BE2C (cell line): ENCODE measurements around the gene MINDY1.

ENCODE experiments used
- DNase-seq: peaks from one replicate; pipeline ENCODE4 v3.0.0-alpha.2; 2020
- H3K27me3 ChIP-seq: fragments of 250-450 bp; sonication (Bioruptor Pico); 2 replicates; pipeline ENCODE4 v1.5.1; 2020; ENCODE audit warnings: mild to moderate bottlenecking
- H3K36me3 ChIP-seq: fragments of 250-450 bp; sonication (Bioruptor Pico); 2 replicates; pipeline ENCODE4 v1.5.1; 2020; ENCODE audit warnings: mild to moderate bottlenecking
- H3K4me1 ChIP-seq: fragments of 250-450 bp; sonication (Bioruptor Pico); 2 replicates; pipeline ENCODE4 v1.5.1; 2020
- H3K4me3 ChIP-seq: 2 replicates; pipeline ENCODE4 v1.5.1; 2011; ENCODE audit warnings: low read depth, low read length
- H3K9me3 ChIP-seq: fragments of 250-450 bp; sonication (Bioruptor Pico); 2 replicates; pipeline ENCODE4 v1.5.1; 2020
- CTCF ChIP-seq: IDR thresholded peaks from 2 replicates; pipeline ENCODE4 v1.5.1; 2012; ENCODE audit warnings: mild to moderate bottlenecking, low read depth, low read length

MINDY1 gene

GRCh38 chr1:151039521-151039920 lies 32.8 kb upstream of the MINDY1 start:
- H3K27me3 ChIP-seq: no peaks in the 10 kb centered on the region
- no peaks in the 10 kb centered on the region for H3K4me1 ChIP-seq
- no peak overlapping the region for H3K4me3 ChIP-seq
- H3K9me3 ChIP-seq: no peaks in the 10 kb centered on the region; the same call in 1 of the 2 replicates
- TF ChIP-seq CTCF: no peak
- no peaks in the 10 kb centered on the region; the same call in 1 of the 2 replicates for H3K36me3 ChIP-seq
- no peak for DNase-seq

GRCh38 chr1:151037032-151037431 lies 30.3 kb upstream of the MINDY1 start:
- Histone ChIP-seq H3K4me3 (no peak overlapping the region), H3K4me1 (no peaks in the 10 kb centered on the region), H3K36me3 (no peaks in the 10 kb centered on the region; the same call in 1 of the 2 replicates), H3K9me3 (no peaks in the 10 kb centered on the region; the same call in 1 of the 2 replicates), H3K27me3 (no peaks in the 10 kb centered on the region)
- no peak for TF ChIP-seq CTCF
- no peak for DNase-seq

- Histone ChIP-seq H3K4me3 (no peak within 1 kb of the TSS), H3K36me3 (no peaks in the 10 kb centered on the region; the same call in 1 of the 2 replicates), H3K4me1 (no peaks in the 10 kb centered on the region), H3K27me3 (no peaks in the 10 kb centered on the region), H3K9me3 (no peaks in the 10 kb centered on the region; the same call in 1 of the 2 replicates)
- no peak for DNase-seq
- no peak for TF ChIP-seq CTCF
Measured at GRCh38 chr1:151036356-151036755, 29.7 kb upstream of the MINDY1 start, which contains the start of gene BNIPL. BNIPL (plus strand) TSS chr1:151036586; CDS start chr1:151036726, 140 bp downstream.

GRCh38 chr1:151035167-151035566 lies 28.5 kb upstream of the MINDY1 start:
- no peak for TF ChIP-seq CTCF
- H3K4me1 ChIP-seq: no peaks in the 10 kb centered on the region
- H3K27me3 ChIP-seq: no peaks in the 10 kb centered on the region
- no peak overlapping the region for H3K4me3 ChIP-seq
- DNase-seq: no peak
- no peaks in the 10 kb centered on the region; the same call in 1 of the 2 replicates for H3K9me3 ChIP-seq
- no peaks in the 10 kb centered on the region; the same call in none of the 2 replicates for H3K36me3 ChIP-seq

- H3K36me3 ChIP-seq: no peaks in the 10 kb centered on the region; the same call in none of the 2 replicates
- TF ChIP-seq CTCF: no peak
- H3K9me3 ChIP-seq: no peaks in the 10 kb centered on the region
- DNase-seq: no peak
- no peak overlapping the region for H3K4me3 ChIP-seq
- no peaks in the 10 kb centered on the region for H3K27me3 ChIP-seq
- H3K4me1 ChIP-seq: no peaks in the 10 kb centered on the region
Measured at GRCh38 chr1:151032164-151032563, 25.5 kb upstream of the MINDY1 start.

GRCh38 chr1:151026460-151026859 lies 19.8 kb upstream of the MINDY1 start:
- Histone ChIP-seq H3K27me3 (no peaks in the 10 kb centered on the region), H3K4me3 (no peak overlapping the region), H3K9me3 (no peaks in the 10 kb centered on the region), H3K36me3 (peaks cover 2% of the 10 kb centered on the region), H3K4me1 (no peaks in the 10 kb centered on the region)
- no peak for DNase-seq
- TF ChIP-seq CTCF: no peak
